HG03064 (cell line): ENCODE results near the gene CAMTA1.

Experiments used
- ATAC-seq: cut with Tn5 transposase; IDR thresholded peaks from one replicate; pipeline ENCODE4 v1.9.1; 2021; ENCODE audit warnings: low read depth; ENCODE audit not compliant: unreplicated experiment

The CAMTA1 gene

DNA sequence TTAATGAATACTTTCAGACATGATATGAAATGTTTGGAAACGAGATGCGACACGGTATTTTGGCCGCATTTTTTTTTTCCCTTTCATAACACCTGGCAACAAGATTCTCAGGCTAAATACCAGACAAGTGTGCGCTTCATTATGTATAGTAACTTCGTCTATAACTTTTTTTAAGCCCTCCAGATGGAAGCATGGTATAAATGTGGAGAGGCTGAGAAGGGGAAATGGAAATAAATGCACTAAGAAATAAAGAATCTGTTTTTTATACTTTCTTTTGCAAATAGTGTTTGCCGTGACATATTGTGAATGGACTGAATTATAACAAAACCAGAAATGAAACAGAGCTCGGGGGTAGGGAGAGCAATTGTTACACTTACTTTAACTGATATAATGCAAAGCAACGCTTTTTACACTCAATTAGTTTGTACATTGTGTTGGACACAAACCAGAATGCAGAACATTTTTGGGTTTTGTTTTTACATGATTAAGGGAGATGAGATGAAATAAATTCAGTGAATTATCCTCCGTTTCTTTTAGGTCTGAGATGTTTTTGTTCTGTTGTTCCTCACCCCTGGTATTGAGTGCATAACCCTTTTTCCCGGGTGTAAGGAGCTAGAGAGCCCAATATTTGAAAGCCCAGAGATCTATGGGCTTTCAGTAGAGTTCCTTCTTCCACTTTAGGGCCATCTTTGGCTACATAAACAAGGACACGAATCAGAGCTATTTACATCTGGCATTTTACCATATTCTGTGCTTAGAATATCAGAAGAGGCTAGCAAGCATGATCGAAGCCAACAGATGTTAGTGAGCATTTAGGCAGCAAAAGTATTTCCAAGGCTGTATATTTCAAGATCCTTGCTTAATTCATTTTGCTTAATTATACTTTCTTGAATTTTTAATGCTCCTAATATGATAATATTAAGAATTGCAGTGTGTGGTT is 478.0 kb downstream of the CAMTA1 start:
- ATAC-seq = no peak

- ATAC-seq = no peak
Observed at GRCh38 chr1:7264101-7264500, 478.8 kb downstream of the CAMTA1 start.

- ATAC-seq = no peak
Observed at GRCh38 chr1:7265771-7266371, 480.6 kb downstream of the CAMTA1 start.

DNA sequence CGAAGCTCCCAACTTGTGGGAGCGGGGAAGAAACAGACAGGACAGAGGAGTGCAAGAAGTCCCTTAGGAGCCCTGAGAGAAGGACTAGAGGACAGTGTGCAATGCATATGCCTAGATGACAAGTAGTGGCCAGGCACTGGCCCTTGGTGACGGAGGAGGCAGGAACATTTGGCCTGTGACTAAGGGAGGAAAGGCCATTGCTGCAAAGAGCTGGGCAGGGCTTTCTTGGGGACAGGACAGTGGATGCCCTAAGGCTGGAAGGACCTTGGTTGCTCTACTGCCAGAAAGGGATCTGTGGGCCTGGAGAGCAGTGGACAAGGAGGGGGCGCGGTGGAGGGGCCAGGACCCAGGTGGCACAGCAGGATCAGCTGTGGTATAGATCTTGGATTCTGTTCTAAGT is 481.3 kb downstream of the CAMTA1 start:
- no peak for ATAC-seq

DNA sequence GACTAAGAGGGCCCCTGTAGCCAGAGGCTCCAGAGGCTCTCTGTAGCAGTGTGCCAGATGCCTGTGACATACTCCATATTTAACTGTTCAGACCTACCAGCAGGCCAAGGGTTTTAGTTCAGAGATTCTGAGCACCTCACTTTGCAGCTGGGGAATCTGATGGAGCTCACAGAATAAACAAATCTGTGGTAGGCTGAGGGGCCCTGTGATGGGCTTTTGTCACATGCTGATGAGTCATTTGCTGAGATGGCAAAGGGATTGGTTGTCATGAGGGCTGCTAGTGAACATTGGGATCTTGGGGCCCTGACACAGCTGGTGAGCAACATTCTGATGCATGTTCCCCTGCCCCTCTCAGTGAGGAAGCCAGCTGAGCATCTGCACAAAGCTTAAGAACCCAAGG is 482.2 kb downstream of the CAMTA1 start:
- no peak for ATAC-seq

DNA sequence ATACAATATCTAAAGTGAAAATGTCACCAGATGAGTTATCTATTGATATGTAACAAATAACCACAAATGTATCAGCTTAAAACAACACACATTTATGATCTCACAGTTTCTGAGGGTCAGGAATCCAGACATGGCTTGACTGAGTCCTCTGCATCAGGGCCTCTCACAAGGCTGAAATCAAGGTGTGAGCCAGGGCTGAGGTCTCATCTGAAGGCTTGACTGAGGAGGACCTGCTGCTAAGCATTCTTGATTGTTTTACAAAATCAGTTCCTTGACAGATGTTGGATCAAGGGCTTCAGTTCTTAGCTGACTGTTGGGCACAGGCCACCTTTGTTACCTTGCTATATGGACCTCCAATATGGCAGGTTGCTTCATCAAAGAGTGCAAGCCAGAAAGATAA is 483.7 kb downstream of the CAMTA1 start:
- no peak for ATAC-seq

DNA sequence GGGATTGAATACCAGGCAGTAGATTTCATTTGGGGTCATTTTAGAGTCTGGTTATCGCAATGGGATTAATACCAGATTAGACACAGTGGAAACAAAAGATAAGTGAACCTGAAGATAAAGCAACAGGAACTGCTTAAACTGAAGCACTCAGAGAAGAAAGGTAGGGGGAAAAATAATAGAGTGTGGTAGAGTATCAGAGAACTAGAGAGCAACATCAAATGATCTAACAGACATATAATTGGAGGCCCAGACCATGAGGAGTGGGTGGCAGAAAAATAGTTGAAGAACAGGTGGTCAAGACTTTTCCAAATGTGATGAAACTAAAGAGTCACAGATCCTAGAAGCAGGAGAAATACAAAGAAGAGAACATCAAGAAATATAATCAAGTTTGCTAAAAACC is 484.3 kb downstream of the CAMTA1 start:
- ATAC-seq = no peak

DNA sequence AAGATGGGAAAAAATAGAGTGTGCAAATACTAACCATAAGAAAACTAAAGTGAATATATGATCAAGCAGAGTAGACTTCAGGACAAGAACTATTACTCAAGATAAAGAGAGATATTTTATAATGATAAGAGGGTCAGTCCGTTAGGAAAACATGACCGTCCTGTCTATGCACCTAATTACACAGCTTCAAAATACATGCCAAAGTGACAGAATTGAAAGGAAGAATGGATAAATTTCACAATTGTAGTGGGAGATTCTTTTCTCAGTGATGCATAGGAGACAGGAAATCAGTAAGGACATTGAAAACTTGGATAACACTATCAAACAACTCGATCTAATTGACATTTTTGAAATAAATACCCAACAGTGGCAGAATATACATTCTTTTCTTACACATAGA is 489.0 kb downstream of the CAMTA1 start:
- no peak for ATAC-seq

- ATAC-seq = no peak
Observed at GRCh38 chr1:7278045-7278444, 492.8 kb downstream of the CAMTA1 start.

DNA sequence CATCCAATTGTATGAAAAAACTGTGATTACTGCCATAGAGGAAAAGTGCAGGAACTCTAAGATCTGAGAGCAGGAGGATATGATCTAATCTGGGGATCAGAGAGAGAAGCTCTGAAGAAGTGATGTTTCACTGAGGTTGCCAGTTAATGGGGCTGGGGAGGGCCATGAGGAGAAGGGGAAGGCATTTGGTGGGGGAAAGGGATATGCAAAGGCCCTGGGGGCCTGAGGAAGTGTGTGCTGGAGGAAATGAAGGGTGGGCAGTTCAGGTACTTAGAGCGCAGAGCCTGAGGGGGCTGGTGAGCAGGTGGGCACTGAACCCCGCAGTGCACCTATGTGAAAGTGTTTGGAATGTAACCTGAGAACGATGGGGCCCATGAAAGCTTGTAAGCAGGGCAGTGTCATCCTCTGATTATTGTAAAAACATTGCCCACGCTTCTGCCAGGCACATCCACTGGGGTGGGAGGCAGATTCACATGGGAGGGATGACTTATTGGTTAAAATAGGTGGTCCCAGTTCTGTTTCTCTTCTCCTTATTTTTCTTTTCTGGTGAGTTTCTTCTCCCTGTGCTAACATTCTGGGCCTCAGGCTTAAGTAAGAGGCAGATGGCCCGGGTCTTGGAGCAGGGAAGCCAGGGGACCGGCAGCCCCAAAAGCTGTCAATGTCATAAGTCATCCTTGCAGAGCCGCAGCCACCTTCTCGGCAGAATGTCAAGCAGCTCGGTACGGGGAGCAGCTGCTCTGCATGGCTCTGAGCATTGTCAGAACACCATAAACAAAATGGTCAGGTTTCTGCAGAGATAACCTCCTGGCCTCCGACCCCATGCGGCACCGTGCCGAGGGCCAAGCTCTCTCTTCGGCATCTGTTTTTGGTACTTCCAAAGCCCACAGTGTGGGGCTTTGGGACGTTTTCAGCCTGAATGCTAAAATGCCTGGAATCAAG is 493.8 kb downstream of the CAMTA1 start:
- no peak for ATAC-seq

- no peak for ATAC-seq
Observed at GRCh38 chr1:7279769-7280168, 494.5 kb downstream of the CAMTA1 start.

DNA sequence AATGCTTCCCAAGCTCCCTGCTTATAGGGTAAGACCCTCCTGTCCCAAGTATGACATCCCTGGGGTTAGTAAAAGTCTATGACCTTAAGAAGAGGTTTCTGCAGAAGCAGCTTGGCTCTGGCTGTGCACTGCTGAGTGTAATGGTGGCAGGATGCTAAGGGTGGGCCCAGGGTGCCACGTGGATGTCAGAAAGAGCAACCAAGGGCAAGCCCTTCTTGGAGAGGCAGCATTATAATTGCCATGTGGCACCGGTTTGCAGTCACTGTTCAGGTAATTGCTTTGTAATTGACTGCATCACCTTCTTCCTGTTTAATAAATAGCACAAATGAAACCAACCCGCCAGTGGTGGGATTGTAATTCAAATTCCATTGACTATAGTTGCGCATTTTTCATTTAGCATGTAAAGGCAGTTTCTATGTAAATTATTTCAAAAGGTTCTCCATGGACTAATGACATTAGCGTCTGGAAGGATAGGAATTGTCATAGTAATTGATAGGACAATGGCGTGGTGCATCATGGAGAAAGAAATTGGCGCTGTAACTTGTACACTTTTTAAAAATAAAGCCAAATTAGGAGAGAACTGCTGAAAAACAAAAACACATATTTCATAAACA is 495.2 kb downstream of the CAMTA1 start:
- ATAC-seq = no peak

DNA sequence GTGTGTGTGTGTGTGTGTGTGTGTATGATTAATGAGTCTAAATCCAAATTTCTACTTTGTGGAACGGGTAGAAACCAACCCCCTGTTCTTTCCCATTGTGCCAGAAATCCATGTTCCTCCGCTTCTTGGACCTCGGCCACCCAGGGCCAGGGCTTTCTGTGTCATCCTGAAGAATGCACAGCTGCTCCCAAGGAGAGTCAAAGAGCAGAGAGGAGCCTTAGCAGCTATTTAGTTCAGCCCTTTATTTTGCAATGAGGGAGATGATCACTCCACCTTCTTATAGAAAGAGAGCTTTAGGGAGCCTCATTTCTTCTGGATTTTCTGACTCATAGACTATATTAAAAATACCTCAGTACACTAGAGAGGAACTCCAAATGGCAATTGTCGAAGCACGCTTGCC is 496.6 kb downstream of the CAMTA1 start:
- ATAC-seq = no peak

DNA sequence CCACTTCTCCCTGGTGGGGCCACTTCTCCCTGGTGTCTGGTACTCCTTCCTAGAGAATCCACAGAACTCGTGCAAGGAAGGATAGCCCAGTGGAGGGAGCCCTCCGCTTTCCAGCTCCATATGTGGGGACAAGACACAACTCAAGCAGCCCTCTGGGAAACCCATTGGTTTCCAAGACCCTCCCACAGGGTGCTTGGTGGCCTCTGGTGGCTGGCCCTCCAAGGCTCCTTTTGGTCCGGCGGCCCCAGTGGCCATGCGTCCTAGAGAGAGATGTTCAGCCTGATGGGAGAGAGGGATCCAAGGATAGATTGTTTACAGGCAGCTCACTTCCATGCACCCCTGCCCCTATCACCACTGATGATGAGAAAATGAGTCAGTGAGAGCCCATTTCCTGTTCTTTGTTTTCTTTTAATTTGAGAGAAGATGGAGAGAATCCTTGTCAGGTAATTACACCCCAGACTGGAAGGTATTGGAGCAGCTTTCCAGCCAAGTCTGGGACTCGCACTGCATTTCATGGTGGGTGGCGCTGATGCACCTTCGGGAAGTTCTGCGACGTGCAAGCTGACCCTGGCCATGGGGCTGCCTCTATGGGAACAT is 499.7 kb downstream of the CAMTA1 start:
- no peak for ATAC-seq

DNA sequence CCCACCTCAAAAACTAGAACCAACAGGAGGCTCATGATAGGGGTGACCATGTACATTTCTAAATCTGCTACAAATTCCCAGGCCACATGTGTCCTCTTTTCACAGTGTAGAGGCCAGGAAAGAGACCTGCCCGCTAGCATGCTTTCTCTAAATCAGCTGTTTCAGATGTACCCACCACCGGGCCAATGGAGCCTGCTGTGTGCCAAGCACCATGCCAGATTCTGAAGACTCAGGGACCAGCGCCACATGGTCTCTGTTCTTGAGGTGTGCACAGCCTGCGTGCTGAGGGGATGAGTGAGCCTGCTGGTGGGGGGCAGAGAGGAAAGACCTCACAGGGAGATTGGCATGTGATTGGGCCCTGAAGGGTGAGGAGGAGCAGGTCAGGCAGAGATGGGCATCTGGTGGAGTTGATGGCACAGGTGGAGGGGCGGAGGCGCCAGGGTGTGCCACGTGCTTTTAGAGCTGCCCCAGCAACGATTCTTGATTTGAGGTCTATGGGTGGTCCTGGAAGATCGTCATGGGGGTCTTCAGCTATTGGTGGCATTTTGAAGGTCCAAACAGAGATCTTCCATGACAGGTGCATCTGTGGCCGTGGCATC is 500.7 kb downstream of the CAMTA1 start:
- no peak for ATAC-seq

DNA sequence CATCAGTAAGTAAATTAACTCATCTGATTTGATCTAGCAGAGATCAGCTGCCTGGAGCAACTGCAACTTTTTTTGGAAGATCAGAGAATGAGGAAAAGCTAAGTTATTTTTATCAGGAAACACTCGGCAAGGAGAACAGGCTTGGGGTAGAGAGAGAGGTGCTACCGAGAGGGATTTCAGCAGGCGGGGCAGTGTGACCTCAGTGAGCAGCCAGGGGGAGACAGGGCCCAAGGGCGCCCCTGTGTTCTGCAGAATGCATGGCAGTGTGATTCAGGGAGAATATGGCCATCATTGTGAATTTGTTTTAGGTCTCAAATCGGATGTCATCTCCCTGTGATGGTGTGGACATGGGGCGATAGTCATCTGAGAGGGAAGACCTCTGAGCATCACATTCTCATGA is 501.8 kb downstream of the CAMTA1 start:
- no peak for ATAC-seq

GRCh38 chr1:7288992-7289391 is 503.7 kb downstream of the CAMTA1 start:
- no peak for ATAC-seq

DNA sequence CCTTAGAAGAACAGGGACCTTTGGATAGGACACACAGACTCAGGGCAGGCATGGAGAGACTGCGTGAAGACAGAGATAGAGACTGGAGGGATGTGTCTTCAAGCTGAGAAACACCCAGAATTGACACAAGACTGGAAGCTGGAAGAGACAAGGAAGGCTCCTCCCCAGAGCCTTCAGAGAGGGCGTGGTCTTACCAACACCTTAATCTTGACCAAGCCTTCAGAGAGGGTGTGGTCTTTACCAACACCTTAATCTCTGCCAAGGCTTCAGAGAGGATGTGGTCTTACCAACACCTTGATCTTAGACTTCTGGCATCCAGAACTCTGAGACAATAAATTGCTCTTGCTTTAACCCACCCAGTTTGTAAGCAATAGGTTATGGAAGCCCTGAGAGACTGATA is 504.4 kb downstream of the CAMTA1 start:
- no peak for ATAC-seq

GRCh38 chr1:7290971-7291970 is 506.0 kb downstream of the CAMTA1 start:
- ATAC-seq = no peak
